ENCODE measurements around the gene CSGALNACT2.

DNA sequence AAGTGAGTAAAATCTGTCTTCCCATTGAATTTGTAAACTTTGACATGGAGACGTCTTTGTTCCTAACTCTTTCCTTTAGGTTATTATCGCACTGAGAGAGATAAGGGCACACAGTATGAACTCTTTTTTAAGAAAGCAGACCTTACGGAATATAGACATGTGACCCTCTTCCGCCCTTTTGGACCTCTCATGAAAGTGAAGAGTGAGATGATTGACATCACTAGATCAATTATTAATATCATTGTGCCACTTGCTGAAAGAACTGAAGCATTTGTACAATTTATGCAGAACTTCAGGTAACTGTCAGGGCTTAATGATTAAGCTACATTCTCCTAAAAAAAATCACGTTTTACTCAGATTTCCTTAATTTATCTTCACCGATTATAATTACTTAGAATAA is 20.4 kb downstream of the CSGALNACT2 start:
- TF ChIP-seq CTCF (IDR thresholded peaks at IDR 0.05) (no peak), POLR2A (IDR thresholded peaks at IDR 0.05) (no peak)

Data from thyroid gland (tissue), 4 donors.